GM19395 (cell line): Measurements from ENCODE around the gene DCTN1.
"Not testable (repeated sequence)": the region's sequence is repeated elsewhere in the genome, so short reads cannot be mapped to it uniquely, and the experiment has no call there.

Source experiments
- ATAC-seq: cut with Tn5 transposase; IDR thresholded peaks from one replicate; pipeline ENCODE4 v1.9.1; 2021; ENCODE audit warnings: mild to moderate bottlenecking, moderate library complexity; ENCODE audit not compliant: unreplicated experiment

Gene DCTN1

GRCh38 chr2:74379851-74380789 lies at the start of gene DCTN1:
DCTN1 (minus strand) TSS chr2:74380311; CDS start chr2:74380037, 274 bp downstream.
- no peak for ATAC-seq

GRCh38 chr2:74428675-74429074 lies 48.6 kb upstream of the DCTN1 start:
- no peak for ATAC-seq

- ATAC-seq, result no peak
Measured at GRCh38 chr2:74427551-74427950, 47.4 kb upstream of the DCTN1 start.

- no peak for ATAC-seq
Measured at GRCh38 chr2:74426181-74426758, 46.2 kb upstream of the DCTN1 start.

- no peak for ATAC-seq
Measured at GRCh38 chr2:74425523-74425922, 45.4 kb upstream of the DCTN1 start.

- no peak for ATAC-seq
Measured at GRCh38 chr2:74424995-74425406, 44.9 kb upstream of the DCTN1 start.

- ATAC-seq, result no peak
Measured at GRCh38 chr2:74424139-74424992, 44.3 kb upstream of the DCTN1 start.

- no peak for ATAC-seq
Measured at GRCh38 chr2:74423231-74424095, 43.4 kb upstream of the DCTN1 start.

GRCh38 chr2:74421221-74421870 lies 41.2 kb upstream of the DCTN1 start, which contains the start of the genes C2orf81 and WDR54:
C2orf81 (minus strand) TSS chr2:74421619; CDS start chr2:74421560, 59 bp downstream.
WDR54 (plus strand) TSS chr2:74421730; CDS start chr2:74422154, 424 bp downstream.
- ATAC-seq, result peak; percentile 88

GRCh38 chr2:74420443-74421103 lies 40.5 kb upstream of the DCTN1 start:
- not testable (repeated sequence) for ATAC-seq

GRCh38 chr2:74420006-74420405 lies 39.9 kb upstream of the DCTN1 start:
- no peak for ATAC-seq

GRCh38 chr2:74419345-74419744 lies 39.2 kb upstream of the DCTN1 start:
- no peak for ATAC-seq

- no peak for ATAC-seq
Measured at GRCh38 chr2:74418312-74418711, 38.2 kb upstream of the DCTN1 start.

GRCh38 chr2:74417763-74418162 lies 37.7 kb upstream of the DCTN1 start:
- no peak for ATAC-seq

GRCh38 chr2:74417197-74417596 lies 37.1 kb upstream of the DCTN1 start:
- no peak for ATAC-seq

GRCh38 chr2:74416778-74417177 lies 36.7 kb upstream of the DCTN1 start:
- no peak for ATAC-seq

GRCh38 chr2:74415762-74416395 lies 35.8 kb upstream of the DCTN1 start:
- ATAC-seq, result no peak

- ATAC-seq, result no peak
Measured at GRCh38 chr2:74414881-74415761, 35.0 kb upstream of the DCTN1 start.
